NCI-H2227 (cell line): ENCODE results near the gene FOLH1.
"Not testable (repeated sequence)": the region's sequence is repeated elsewhere in the genome, so short reads cannot be mapped to it uniquely, and the experiment has no call there.

Experiments
- DNase-seq: peaks from one replicate; lab custom pipeline; 2025; ENCODE audit not compliant: unreplicated experiment; lab: John Stamatoyannopoulos, UW

FOLH1 gene

DNA sequence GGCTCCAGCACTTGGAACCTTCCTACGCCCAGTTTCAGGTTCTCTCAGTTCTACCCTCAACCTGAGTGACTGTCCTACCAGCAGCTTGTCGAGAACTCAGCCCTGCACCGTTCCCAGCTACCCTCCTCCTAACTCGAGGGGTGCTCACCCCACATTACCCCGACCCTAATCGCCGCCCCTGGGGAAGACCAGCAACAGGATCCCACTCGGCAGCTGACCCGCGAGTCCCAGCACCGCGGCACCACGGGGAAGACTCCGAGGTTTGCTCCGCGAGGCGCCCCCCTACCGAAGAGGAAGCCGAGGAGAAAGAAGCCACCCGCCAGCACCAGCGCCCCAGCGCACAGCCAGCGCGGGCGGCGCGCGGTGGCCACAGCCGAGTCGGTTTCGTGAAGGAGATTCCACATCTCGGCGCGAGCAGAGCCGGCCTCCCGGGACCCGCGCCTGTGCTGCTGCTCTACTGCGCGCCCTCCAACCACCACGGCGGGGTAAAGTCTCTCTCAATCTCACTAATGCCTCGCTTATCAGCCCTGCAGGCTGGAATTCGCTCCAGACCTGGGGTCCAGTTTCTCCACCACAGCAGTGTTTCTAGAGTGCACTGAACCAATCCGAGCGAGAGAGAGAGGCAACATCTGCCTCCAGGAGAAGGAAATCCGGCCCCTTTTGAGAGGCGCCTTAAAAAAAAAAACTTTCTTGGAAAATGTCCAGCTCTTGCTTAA is at the start of gene FOLH1:
FOLH1 (minus strand) TSS at position 597 of the 716 bp plus-strand sequence; CDS start at position 404, 193 bp downstream.
- no peak for DNase-seq

DNA sequence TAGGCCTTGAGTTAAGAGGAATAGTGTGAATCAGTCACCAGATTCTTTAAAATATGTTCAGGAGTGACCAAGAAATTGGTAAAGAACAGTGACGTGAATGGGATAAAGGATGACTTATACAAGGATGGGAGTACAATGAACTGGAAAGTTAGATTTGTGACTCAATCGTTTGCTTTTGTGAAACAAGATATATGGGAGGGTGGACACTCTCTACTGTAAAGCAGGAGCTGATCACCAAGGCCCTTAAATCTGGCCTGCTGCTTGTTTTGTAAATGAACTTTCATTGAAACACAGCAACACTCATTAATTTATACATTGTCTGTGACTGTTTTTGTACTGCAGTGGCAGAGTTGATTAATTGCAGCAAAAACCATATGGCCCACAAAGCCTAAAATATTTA is 46.7 kb upstream of the FOLH1 start:
- not testable (repeated sequence) for DNase-seq

DNA sequence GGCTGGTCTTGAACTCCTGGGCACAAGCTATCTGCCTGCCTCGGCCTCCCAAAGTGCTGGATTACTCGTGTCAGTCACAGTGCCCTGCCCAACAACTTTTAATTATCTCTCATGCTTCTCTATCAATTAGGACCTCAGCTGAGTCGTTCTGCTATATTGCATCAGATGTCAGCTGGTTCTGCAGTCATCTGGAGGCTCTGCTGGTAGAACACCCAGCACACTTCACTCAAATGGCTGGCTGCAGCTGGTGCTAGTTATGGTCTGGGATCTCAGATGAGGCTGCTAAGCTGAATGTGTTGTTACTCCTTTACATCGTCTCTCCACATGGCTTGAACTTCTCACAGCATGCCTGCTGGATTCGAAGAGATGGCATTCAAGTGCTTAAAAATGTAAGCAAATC is 42.8 kb upstream of the FOLH1 start:
- DNase-seq = not testable (repeated sequence)

DNA sequence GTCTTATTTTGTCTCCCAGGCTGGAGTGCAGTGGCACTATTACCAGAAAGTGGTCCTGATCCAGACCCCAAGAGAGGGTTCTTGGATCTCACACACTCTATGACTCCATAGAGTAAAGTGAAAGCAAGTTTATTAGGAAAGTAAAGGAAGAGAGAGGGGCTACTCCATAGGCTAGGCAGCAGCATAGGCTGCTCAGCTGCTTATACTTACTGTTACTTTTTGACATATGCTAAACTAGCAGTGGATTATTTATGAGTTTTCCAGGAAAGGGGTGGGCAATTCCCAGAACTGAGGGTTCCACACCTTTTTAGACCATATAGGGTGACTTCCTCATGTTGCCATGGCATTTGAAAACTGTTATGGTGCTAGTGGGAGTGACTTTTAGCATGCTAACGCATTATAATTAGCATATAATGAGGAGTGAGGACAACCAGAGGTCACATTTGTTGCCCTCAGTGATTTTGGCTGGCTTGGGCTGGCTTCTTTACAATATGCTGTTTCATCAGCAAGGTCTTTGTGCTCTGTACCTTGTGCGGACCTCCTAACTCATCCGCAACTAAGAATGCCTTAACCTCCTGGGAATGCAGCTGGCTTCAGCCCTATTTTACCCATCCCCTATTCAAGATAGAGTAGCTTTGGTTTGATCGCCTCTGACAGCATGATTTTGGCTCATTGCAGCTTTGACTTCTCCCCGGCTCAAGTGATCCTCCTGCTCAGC is 42.2 kb upstream of the FOLH1 start:
- not testable (repeated sequence) for DNase-seq

DNA sequence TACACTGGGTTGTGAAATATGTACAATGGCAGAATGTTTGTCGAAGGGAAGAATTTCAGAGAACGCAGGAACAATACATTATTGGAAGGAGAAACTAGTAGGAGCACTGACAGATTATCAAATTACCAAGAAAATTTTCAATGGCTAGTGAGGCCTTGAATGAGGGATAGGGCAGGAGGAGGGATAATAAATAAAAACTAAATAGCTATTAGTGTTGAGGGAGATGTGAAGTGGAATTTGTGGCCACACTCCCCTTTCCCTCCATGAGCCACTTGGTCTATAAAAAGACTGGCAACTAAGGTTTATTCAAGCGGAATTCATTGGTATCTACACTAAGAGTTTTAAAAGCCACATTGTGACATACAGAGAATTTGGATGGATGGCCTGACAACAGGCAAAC is 41.0 kb upstream of the FOLH1 start:
- DNase-seq = not testable (repeated sequence)

DNA sequence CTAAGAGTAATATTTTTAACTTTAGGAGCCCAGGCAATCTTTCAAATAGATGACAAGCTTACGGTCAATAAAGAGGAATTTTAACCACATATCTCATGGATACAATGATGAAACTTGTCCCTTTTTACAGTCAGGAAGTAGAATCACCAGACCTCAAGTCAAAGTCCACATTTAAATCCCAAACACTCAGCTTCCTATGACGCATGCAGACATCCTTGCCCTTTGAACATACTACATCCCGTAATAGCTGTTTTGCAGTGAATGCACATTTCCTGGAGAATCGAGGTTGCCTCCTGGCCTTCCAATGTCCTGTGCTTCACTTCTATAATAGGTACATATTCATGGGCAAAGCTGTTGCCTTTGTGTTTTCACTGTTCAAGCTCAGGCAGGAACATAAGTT is 25.3 kb upstream of the FOLH1 start:
- not testable (repeated sequence) for DNase-seq

DNA sequence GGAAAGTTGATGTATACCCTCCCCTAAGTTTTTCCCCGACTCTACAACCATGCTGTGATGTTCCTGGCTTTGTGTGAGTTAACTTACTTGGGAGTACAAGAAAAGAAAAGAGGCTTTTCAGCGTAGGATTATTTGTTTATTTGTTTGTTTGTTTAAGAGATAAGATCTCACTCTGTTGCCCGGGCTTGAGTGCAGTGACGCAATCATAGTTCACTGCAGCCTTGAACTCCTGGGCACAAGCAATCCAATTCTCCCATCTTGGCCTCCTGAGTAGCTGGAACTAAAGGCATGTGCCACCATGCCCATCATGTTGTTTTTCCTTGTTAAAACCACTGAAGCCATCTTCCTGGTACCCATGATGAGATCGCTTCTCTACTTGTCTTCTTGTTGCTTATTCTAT is 24.6 kb upstream of the FOLH1 start:
- not testable (repeated sequence) for DNase-seq

DNA sequence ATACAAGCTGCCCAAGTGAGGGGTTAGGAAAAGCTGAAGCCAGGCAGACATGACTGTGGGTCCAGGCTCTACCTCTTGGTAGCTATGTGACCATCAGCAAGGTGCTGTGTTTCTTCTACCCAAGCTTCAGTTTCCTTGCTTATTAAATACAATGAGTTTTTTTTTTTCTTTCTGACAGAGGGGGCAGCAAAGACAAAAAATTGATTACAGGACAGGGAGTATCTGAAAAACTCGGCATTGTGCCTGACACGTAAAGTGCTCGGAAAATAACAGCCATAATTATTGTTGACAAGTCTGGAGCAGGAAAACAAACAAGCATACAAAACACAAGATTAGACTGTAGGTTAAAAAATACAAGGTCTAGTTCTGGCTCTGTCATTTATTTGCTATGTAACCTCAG is 23.3 kb upstream of the FOLH1 start:
- not testable (repeated sequence) for DNase-seq

DNA sequence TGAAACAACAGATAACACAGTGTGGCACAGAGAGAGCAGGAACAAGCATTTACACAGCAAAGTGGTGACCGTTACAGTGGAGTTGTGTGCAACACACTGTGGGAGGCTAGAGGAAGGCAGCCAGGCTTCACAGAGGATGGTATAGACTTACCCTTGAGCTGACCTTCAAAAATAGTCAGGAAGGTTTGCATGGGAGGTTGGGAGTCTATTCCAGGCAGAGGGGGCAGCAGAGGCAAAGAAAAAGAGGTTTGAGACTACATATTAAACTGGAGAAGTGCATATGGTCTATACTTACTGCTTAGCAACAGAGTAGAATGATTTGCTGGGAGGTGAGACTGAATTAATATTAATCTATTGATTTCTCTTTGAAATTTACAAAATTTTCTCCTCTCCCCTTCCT is 22.1 kb upstream of the FOLH1 start:
- DNase-seq = not testable (repeated sequence)

DNA sequence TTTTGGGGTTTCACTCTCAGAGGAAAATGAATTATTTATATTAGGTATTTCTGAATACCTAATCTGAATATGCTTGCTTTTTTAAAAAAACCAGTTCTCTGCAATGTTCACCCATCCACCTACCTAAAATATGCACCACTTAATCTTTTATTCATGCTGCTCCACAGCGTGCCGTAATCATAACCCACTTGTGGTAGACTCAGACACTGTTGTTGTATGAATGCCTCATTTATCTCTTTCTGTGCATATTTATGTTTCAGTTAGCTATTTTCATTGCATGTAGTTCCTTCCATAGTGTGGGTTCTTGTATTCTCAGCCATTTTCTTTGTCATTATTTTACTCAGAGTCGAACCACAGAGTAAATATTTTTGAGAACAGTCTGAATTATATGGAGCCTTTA is 21.6 kb upstream of the FOLH1 start:
- not testable (repeated sequence) for DNase-seq

DNA sequence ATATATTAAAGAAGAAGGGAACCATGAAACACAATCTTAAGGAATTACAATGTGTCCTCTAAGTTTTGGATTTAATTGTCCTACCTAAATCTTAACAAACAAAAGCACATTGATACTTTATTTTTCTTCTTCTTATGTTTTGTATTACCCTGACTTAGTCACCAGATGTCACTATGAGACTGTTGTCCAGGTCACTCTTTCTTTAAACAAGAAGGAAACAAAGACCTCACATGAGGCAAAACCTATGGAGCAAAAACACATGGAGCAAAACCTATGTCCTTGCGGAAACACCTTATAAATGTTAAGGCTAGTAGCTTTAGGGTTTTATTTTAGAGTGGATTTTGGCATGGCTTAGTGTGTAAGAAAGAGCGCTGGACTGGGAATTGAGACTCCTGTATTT is 20.7 kb upstream of the FOLH1 start:
- DNase-seq = not testable (repeated sequence)

DNA sequence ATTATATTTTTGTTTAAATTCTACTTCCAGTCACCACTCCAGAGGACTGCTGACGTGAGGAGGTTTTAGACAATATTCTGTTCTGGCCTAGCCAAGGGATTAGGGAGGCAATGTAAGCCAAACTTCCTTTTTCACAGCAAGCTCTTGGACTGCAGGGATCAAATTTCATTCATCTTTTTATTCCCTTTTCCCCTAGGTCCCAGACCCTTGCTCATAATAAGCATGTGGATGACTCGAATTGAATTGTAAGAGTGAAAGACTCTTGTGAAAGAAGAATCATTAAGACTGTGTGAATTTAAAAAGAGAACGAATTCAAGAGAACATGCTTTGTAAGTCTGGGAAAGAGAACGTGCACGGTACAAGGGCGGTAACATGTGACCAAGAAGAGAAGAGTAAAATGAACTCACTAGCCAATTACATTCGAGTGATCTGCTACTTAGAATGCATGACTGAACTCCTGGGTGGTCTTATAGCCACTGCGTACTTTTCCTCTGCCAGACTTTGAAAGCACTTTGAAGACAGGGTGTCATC is 16.9 kb upstream of the FOLH1 start:
- not testable (repeated sequence) for DNase-seq

DNA sequence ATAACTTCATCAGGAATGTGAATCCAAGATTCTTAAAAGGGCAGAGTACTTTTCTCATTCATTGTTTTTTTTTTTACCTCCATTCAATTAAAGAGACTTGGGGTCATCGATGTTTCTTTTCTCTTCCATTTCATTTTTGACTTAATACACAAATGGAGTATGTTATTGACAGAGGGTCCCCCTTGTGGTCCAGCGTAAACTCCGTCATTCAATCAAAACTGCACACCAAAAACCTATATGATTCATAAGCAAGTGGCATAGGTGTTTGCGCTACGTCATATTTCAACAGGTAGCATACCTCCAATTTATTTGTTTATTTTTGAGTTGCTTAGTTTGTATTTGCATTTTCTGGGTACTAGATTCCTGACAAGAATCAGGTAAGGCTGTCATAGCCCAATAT is 12.7 kb upstream of the FOLH1 start:
- no peak for DNase-seq

DNA sequence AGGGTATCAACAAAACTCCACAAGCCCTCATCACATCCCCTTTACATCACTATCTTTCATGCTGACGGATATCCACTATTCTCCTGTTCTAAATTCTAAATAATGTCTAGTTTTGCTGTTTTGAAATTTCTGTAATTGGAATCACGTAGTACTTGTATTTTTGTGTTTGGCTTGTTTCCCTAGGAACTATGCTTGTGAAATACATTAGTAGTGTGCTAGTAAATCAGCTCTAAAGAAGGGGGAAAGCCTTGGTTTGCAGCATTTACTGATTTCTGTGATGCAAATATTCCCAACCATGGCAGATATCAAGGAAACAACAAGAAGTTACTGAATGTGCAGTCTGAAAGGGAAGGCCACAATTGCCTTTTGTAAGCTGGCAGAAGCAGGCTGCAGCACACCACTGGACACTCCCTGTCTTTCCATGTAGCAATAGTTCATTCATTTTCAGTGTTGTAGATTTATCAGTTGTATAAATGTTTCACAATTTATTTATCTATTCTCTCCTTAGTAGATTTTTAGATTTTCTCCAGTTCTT is 4.7 kb upstream of the FOLH1 start:
- no peak for DNase-seq

DNA sequence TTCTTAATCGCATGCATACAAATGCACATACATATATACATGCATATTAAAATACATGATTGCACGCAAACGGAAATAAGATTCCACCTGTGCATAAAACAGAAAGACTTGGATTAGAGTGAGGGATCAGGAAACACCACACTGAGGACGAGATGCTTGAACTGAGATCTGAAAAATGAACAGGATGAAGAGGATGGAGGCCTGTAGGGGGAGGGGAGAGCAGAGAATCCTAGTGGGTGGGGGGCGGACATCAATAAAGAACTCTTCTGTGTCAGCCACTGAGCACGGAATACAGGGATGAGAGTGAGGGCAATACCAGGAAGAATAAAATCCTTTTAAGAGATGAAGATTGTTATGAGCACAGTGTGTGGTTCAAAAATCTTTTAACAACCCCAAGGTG is 1.4 kb downstream of the FOLH1 start:
- DNase-seq = not testable (repeated sequence)

DNA sequence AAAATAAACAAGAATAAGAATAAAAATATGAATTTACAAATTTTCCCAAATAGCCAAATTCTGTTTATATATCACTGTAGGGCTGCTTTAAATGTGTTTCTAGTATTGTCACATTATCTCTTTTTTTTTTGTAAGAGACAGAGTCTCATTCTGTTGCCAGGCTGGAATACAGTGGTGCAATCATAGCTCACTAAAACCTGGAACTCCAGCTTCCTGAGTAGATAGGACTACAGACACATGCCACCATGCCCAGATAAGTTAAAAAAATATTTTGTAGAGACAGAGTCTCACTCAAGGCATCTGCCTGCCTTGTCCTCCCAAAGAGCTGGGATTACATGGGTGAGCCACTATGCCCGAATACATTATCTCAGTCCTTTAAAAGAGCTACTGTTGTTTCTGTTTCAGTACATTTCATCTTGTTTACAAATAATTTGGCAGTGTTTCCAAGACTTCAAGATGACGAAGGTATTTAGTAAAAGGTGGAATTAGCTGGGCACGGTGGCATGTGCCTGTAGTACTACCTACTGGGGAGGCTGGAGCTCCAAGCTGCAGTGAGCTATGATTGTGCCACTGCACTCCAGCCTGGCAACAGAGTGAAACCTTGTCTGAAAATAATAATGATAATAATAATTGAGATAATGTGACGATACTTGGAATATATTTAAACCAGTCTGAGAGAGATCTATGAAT is 6.0 kb downstream of the FOLH1 start:
- no peak for DNase-seq

DNA sequence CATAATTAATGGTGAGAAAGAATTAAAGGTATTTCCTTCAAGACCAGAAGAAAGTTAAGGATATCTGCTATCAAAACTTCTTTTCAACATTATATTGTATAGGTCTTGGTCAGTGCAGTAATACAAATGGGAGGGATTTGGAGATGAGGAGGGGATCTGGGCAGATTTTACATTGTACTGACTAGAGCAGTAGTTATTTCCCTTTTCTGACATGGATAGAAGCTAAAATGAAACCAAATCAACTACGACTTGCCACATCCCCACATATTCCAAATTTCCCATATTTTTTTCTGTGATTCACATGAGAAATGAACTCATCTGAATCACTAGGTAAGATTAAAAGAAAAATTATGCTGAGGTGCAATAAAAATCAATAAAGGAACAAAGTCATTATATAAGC is 11.6 kb downstream of the FOLH1 start:
- DNase-seq = not testable (repeated sequence)

DNA sequence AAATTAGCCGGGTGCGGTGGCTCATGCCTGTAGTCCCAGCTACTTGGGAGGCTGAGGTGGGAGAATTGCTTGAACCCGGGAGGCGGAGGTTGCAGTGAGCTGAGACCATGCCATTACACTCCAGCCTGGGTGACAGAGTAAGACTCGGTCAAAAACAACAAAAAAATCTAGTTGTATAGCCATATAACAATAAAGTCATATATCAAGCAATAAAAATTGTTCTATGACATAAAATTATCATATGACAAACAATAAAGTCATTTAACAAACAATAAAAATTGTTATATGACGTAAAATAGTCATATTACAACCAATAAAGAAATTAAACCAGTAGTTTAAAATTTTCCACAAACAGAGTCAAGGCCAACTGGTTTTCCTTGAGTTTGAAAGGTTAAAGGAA is 12.4 kb downstream of the FOLH1 start:
- not testable (repeated sequence) for DNase-seq

DNA sequence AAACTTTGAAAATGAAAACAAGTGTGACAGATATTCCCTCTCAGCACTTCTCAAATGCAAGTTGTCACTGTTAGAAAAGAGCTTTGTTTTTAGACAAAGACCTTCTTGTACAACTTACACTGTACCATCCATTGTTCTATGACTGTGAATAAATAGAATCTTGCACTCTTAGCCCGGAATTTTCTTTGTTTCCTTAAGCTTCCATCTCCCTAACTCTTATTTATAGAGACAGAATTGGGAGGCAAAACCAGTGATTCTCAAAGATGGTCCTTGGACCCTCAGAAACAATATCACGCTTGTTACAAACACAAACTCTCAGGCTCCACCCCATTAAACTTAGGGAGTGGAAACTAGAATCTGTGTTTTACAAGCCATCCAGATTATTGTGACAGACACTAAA is 18.1 kb downstream of the FOLH1 start:
- DNase-seq = not testable (repeated sequence)

DNA sequence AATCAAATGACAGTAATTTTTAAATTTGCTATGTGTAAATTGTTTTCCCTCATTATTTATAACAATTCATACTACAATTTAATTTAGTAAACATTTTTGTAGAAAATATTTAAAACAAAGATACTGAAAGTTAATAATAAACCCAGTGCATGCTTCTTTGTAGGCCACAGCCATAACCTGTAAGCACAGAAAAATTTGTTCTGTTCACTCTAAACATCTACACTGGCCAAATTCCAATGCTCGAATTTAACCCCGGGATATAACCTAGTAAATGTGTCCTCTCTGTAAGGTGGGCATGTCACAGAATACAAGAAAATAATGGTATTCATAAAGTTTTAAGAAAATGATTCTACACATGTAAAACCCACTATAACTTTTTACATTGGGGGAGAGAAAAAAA is 22.2 kb downstream of the FOLH1 start:
- not testable (repeated sequence) for DNase-seq

DNA sequence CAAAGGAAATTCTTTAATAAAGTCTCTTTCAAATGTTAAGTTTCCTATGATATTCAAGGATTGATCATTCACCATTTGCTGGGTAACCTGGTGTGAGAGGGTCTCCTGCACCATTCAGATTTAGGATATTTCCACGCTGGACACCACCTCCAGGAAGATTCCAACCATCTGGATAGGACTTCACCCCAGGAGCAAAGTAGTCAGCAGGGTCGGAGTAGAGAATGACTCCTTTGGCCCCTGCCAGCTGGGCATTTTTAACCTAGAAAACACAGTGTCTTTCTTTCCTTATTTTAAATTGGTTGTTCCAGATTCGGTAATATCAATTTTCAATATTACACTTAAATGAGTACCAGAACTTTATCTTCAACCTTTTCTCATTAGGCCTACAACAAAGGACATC is 22.8 kb downstream of the FOLH1 start:
- not testable (repeated sequence) for DNase-seq
